GM21381 (cell line): ENCODE data around the gene CYBRD1.
A peak's percentile ranks its signal among the peaks of the same experiment; 100 is the strongest.
"Not testable (repeated sequence)": the region's sequence is repeated elsewhere in the genome, so short reads cannot be mapped to it uniquely, and the experiment has no call there.

Experiments used
- ATAC-seq: cut with Tn5 transposase; IDR thresholded peaks from one replicate; pipeline ENCODE4 v1.9.1; 2021; ENCODE audit warnings: mild to moderate bottlenecking, moderate library complexity; ENCODE audit not compliant: unreplicated experiment

Gene CYBRD1, protein sequence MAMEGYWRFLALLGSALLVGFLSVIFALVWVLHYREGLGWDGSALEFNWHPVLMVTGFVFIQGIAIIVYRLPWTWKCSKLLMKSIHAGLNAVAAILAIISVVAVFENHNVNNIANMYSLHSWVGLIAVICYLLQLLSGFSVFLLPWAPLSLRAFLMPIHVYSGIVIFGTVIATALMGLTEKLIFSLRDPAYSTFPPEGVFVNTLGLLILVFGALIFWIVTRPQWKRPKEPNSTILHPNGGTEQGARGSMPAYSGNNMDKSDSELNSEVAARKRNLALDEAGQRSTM

DNA sequence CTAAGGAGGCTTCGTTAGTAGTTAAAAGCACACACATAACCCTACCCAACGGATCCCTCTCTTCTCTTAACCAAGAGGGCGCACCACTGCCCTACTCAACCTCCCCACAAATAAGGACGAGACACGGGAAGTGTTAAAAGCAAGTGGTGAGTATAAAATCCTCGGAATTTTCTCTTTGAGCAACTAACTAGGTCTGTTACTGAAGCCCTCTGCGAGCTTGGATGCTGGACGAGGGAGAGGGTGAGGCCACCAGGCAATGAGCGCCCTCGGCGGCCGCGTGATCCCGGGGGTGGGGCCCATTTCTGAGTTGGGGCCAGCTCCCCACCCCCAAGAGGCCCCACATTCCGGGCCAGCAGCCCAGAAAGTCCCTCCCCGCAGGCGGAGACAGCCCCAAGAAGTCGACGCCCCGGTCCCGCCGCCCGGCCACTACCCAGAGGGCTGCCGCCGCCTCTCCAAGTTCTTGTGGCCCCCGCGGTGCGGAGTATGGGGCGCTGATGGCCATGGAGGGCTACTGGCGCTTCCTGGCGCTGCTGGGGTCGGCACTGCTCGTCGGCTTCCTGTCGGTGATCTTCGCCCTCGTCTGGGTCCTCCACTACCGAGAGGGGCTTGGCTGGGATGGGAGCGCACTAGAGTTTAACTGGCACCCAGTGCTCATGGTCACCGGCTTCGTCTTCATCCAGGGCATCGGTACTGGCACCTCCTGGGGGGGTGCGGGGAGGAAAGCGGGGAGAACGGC, at the start of gene CYBRD1:
Gene CYBRD1 (plus strand): TSS at position 423 of the 736 bp plus-strand sequence. CDS start 72 bp downstream, at position 495.
- ATAC-seq = no peak

DNA sequence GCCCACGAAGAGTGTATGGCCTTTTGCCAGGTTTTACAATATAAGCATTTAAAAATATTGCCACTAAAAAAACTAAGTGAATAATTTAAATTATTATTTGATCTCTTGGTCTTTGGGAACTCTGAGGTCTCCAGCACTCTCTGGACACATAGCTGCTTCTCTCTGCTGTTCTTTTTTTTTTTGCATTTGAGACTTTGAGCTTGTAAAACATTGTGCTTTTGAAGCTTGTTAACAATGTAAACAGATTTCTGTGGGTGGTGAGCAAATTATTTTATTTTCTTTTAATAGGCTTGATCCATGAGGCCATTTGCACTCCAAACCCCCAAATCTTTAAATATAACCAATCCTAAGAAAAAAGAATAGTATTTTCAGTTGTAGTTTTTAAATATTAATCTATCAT, 46.3 kb upstream of the CYBRD1 start:
- no peak for ATAC-seq

DNA sequence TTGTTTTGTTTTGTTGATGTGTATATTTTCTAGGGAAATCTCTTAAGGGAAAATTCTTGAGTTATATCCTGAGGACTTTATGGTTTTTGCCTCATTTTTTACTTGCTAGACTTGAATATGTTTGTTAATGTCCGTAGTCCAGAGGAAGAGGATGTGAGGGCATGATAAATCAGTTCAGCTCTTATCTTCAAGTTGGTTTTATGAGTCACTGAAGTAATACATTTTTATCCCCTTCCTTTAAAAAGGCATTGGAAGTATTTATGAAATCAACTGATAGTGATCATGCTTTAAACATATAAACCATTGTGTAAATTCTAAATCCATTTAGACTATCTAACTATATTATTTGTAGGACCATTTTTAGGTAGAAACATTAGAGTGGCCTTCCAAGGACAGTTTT, 43.9 kb upstream of the CYBRD1 start:
- no peak for ATAC-seq

DNA sequence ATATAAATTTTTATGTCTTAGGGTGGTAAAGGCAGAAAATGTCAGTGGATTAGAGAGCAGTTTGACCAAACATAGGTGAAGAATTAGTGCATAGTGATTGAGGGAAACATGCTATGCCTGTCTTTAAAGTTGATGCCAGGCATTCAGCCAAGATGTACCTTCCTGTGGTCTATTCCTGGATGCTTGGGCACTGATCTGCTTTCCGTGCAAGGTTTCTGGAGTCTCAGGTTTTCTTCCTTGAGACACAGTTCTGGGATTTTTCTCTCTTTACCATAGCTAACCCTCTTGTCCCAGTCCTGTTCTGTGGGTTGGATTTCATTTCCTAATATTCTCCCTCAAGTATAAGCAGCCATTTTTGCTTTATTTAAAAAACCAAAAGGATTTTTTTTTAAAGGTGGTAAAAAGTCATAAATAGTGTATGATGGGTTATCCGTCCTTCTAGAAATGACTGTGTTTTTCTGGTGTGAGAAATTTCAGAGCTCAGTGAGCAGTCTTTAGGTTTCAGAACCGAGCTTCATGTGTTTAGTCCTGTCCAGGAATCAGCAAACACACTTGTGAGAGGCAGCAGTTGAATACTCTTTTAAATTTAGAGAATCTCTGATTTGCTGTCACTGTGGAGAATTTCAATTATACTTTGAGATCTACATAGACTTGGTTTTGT, 43.0 kb upstream of the CYBRD1 start:
- ATAC-seq = no peak

DNA sequence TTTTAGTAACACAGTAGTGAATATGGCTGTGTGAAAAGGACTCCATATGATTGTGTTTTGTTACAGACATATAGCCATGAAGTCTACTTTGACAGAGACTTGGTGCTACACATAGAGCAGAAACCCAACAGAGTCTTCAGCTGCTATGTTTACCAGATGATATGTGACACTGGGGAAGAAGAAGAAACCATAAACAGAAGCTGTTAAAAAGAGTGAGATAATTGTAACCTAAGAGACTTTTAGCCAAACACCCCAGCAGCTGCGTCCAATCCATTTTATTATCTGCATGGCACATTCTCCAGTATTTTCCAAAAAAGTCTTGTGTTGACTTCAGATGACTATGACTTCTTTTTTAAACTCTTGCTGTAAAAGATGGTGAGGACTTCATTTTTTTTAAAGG, 41.4 kb upstream of the CYBRD1 start:
- ATAC-seq = no peak

DNA sequence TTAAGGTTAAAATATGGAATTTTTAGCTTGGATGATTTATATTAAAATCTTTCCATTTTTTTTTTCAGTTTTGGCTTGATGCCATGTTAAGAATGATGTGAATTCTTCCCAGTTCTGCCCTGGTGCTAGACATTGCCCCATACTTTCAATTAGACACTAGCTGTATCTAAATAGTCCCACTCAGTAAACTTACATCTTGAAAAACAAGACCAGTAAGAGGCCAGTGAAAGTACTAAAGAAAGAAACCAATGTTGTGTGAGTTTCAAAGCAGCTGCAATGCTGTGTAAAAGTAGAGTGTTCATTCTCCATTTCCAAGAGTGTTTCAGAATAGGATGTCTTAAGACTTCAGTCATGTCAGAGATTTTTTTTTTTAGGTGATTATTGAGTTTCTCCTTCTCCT, 40.0 kb upstream of the CYBRD1 start:
- no peak for ATAC-seq

DNA sequence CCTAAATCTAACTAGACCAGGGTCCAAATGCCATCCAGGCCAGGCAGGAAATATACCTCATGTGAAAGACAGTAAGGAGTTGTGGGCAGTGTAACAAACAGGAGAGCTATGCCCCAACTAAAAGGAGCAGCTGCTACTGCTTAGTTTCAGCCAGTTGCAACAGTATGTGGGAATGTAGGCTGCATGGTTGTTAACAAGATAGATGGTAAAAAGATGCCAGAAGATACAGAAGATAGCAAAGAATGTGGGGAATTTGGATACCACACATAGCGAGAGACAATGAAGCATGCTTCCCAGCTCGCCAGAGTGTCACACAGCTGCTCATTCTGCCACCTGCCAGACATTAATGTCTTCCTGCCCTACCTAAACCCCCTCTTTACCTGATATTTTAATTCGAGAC, 39.4 kb upstream of the CYBRD1 start:
- ATAC-seq = no peak

DNA sequence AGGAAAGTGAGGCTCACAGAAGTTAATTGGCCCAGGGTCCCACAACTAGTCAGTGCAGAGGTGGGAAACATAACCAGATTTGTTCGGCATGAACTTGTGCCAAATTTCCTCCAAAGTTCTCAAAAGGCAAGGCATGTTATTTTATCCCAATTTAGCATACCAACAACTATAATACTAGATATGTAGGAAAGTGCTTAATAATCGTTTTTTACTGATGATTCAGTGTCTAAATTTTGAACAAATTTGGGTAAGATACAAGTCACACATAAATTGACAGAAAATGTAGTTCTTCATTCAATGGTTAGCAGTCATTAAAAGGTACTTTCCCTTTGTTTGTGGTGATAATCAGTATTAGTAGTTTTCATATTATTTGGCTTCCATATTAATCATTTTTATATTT, 38.5 kb upstream of the CYBRD1 start:
- no peak for ATAC-seq

DNA sequence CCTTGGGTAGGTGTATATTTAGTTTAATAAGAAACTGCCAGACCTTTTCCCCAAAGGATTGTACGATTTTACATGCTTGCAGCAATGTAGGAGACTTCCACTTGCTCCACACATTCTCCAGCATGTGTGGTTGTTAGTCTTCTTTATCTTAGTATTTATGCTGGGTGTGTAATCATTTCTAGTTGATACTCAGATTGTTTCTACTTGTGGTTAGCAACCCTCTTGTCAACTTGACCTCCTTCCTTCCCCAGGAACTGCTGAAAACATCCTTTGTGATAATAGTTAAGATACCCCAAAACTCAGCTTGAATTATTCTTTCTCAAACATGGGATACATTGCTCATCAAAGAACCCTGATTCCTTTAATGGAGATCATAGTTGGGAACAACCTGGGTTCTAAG, 37.2 kb upstream of the CYBRD1 start:
- no peak for ATAC-seq

DNA sequence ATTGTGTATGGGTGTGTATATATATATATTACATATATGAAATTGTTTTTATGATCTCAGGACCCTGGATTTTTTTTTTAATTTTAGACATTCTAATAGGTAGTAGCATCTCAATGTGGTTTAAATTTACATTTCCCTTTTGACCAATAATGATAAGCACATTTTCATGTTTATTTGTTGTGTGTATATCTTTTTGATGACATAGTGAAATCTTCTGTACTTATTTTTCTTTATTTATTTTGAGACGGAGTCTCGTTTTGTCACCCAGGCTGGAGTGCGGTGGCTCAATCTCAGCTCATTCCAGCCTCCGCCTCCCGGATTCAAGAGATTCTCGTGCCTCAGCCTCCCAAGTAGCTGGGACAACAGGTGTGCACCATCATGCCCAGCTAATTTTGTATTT, 35.1 kb upstream of the CYBRD1 start:
- no peak for ATAC-seq

DNA sequence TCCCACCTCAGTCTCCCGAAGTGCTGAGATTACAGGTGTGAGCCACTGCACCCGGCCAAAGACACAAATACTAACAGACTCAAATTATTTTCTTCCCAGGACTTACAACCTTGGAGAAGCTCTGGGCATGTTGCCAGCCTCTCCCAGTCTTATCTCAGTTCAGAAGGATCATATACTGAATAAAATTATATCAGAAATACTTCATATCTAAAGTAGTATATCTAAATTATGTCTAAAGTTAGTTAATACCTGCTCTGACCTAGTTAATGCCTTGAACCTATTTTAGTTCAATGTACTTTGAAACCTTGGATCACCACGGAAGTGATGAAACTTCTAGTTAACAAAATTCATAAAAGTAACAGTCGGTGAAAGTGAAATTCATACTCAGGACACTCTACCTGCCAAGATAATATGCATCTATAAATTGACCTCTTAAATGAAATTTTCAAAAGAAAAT, 34.4 kb upstream of the CYBRD1 start:
- ATAC-seq = no peak

DNA sequence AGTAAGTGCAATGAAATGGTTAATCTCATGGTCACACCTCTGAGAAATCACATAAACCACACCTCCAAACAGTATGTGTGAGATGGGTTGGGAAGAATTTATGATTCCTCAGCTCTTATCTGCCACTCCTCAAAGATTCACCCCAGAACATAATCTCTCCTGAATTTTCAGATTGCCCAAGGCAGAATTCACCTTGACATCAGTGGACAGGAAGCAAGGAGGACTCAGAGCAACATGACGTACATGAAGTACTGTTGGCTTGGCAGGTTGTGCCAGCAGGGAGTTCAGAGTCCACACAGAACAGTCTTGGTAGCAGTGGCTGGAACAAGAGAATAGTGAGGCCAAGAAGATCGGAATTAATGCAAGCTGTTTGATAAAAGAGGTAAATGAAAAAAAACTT, 31.7 kb upstream of the CYBRD1 start:
- ATAC-seq = no peak

DNA sequence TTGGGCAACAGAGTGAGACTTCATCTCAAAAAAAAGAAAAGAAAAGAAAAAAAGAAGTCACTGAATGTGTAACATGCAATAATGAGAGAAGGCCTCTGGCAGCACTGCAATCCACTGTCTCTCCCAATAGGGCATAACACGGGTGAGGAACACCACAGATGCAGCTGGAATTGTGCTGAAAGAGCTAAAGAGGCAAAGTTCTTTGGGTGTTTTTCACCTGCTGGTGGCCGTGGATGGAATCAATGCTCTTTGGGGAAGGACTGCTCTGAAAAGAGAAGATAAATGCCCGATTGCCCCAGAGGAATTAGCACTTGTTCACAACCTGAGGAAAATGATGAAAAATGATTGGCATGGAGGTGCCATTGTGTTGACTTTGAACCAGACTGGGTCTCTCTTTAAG, 31.0 kb upstream of the CYBRD1 start:
- ATAC-seq = no peak

DNA sequence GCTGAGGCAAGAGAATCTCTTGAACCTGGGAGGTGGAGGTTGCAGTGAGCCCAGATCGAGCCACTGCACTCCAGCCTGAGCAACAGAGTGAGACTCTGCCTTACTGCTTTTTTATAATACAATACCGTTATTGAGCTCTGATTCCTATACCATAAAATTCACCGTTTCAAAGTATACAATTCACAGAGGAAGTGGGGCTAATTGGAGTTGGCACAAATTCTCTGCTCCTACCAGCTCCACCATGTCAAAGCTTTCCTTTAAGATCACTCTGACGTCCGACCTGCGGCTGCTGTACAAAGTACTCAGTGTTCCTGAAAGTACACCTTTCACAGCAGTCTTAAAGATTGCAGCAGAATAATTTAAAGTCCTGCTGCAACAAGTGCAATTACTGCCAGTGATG, 29.6 kb upstream of the CYBRD1 start:
- ATAC-seq = no peak

DNA sequence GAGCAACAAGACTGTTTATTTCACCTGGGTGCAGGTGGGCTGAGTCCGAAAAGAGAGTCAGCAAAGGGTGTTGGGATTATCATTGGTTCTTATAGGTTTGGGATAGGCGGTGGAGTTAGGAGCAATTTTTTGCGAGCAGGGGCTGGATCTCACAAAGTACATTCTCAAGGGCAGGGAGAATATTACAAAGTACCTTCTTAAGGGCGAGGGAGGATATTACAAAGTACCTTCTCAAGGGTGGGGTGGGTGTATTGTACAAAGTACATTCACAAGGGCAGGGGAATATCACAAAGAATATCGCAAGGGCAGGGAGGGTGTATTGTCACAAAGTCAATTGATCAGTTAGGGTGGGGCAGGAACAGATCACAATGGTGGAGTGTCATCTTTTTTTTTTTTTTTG, 24.6 kb upstream of the CYBRD1 start:
- ATAC-seq = not testable (repeated sequence)

DNA sequence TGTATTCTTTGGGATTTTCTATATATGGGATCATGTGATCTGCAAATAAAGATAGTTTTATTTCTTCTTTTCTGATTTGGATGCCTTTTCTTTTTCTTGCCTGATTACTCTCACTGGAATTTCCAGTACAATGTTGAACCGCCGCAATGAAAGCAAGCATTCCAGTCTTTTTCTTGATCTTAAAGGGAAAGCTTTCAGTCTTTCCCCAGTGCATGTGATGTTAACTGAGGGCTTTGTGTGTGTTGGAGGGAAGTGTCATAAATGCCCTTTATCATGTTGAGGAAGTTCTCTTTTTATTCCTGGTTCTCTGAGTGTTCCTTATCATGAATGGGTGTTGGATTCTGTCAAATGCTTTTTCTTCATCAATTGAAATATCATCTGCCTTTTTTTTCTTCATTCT, 16.9 kb upstream of the CYBRD1 start:
- ATAC-seq = no peak

DNA sequence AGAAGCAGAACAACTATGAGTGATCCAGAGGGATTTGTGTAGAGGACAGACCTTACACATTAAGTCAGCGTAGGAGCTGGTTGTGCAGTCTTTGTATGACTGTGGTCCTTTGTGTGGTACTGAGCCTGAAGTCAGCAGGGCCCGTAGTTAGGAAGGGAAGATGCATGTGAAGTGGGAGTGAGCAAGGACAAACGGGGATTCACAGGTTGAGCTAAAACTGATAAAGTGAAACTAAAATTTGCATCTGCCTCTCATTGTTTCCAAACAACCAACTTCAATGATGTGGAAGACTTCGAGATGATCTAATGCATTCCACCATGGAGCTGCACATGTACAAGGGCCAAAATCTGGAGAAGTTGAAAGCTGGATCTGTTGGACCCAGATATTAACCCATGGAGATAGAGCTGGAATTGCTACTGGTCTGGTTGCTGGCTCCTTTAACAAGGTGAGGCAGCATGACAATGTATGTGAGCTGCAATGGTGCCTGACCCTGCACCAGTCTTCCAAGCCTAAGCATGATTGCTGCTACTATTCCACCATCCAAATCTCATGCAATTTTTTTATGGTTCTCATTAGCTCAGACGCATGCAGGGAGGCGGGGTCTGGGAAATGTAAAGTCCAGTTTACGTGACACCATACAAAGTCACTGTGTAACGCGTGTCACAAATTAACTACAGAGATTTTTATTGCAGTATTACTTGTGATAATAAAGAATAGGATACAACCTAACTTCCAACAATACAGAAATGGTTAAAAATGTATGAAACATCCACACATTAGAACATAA, 12.1 kb upstream of the CYBRD1 start:
- peak; percentile 60 for ATAC-seq

DNA sequence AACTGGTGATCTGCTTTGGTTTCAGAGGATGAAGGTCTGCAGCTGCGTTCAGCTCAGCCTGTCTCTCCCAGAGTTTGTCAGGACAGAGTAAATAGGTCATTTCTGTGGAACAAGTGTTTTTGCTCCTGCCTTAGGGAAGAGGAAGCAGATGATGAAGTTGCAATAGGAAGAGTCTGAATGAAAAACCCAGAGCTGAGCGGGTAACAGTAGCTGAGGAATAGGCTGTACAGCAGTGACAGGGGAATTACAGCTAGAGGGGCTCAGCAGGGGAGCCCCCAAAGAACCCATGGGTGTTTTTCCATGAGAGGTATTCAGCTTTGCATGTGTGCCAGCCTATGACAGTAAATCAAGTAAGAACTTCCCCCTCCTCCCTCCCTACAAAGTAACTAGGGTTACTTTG, 10.3 kb upstream of the CYBRD1 start:
- ATAC-seq = no peak

DNA sequence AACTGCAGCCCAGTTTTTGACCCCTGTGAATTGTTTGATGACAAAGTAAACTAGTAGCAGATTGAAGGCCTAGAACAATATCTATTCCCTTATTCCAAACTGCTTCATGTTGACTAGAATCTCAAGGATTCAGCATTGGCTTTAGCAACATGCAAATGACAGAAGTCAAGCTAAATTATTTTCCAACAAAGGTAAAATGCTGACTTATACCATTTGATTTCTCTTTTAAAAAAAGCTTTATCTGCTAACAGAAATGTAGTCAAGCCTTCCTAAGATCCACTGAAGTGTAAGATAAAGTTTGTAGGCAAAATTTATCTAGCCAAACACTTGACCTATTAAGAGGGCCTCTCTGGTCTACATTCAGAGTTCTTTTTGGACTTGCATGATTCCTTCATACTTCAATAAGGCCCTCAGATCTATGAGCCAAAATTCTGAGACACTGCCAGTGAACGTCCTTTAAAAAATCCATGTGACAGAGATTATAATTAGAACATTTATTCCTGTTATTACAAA, 9.5 kb upstream of the CYBRD1 start:
- ATAC-seq = no peak

DNA sequence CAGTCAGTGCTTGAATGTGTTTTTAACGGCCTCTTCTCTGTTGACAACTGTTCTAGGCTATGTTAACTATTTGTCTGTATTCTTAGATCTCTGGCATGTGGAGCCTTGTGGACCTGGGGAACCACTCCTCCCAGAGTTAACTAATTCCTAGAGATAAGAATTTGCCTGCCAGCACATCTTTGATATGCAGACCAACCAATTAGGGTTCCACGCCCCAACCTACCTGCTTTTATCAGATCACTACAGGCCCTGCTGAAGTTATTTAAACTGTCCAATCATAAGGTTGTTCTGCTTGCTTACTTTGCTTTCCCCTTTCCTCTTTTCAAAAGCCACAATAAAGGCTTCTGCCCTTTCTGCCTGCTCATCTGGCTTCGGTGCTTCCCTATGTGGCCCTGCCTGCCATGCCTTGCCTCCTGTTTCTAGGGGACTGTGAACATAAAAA, 8.5 kb upstream of the CYBRD1 start:
- no peak for ATAC-seq
